Upper lobe of left lung (tissue), 6 donors: Measurements from ENCODE around the gene CCNI. TPM values are rescaled to one million over a fixed set of nuclear protein-coding genes. Genes with fewer than 3 reads are reported as not detected.

Experiments used
- ATAC-seq, 2 donors: fragments of 200-7000 bp; cut with Tn5 transposase; one replicate each; pipeline ENCODE4 v1.9.1; 2022; ENCODE audit warnings: mild to moderate bottlenecking in 2 of 2, moderate library complexity in 2 of 2; ENCODE audit not compliant: low FRiP score in 2 of 2
- DNase-seq, 2 donors: peaks; one replicate each; pipeline ENCODE4 v3.0.0-alpha.2; 2019 to 2020
- H3K27ac ChIP-seq, 4 donors: fragments of 200-600 bp; sonication (generic); one replicate each; pipeline ENCODE4 v1.5.1; 2016 to 2019
- H3K27me3 ChIP-seq, 4 donors: fragments of 200-600 bp; sonication (generic); one replicate each; pipeline ENCODE4 v1.5.1; 2017 to 2019
- H3K36me3 ChIP-seq, 4 donors: fragments of 200-600 bp; sonication (generic); one replicate each; pipeline ENCODE4 v1.5.1; 2016 to 2019
- H3K4me1 ChIP-seq, 4 donors: fragments of 200-600 bp; sonication (generic); one replicate each; pipeline ENCODE4 v1.5.1; 2018 to 2019
- H3K4me3 ChIP-seq, 4 donors: fragments of 200-600 bp; sonication (generic); one replicate each; pipeline ENCODE4 v1.5.1; 2017 to 2019; ENCODE audit warnings: mild to moderate bottlenecking in 2 of 4, moderate library complexity in 1 of 4
- H3K9me3 ChIP-seq, 4 donors: fragments of 200-600 bp; sonication (generic); one replicate each; pipeline ENCODE4 v1.5.1; 2018 to 2019
- CTCF ChIP-seq, 6 experiments: fragments of 450-650 bp in 4 of 6; fragments of 200-600 bp in 2 of 6; sonication (generic) in 2 of 6; IDR thresholded peaks; one replicate each; pipeline ENCODE4 v1.5.1; 2016 to 2019; ENCODE audit warnings: antibody characterized with exemption in 6 of 6
- EP300 ChIP-seq, 4 donors: sonication (generic); formaldehyde crosslinking; IDR thresholded peaks; one replicate each; pipeline ENCODE4 v1.5.1; 2017; ENCODE audit warnings: antibody characterized with exemption in 4 of 4, control low read depth in 2 of 4
- POLR2A ChIP-seq, 4 donors: fragments of 450-650 bp; IDR thresholded peaks; one replicate each; pipeline ENCODE4 v1.5.1; 2016 to 2017; ENCODE audit warnings: antibody characterized with exemption in 4 of 4, mild to moderate bottlenecking in 2 of 4
- POLR2AphosphoS5 ChIP-seq, 2 donors: sonication (generic); formaldehyde crosslinking; IDR thresholded peaks; one replicate each; pipeline ENCODE4 v1.5.1; 2017; ENCODE audit warnings: antibody characterized with exemption in 2 of 2
- WGBS, 2 donors: methylation state at CpG; one replicate each; pipeline ENCODE4 v1.1.5; 2017 to 2018; 5-methylcytosine and 5-hydroxymethylcytosine counted together
- total RNA-seq, 6 donors: library from RNA; depleted of rRNA in 4 of 6; stranded (reverse); fragments of >200 nt in 4 of 6; gene quantifications; one replicate each; pipeline versions ENCODE4 v1.1.0 to v1.2.1, GENCODE V29; 2016 to 2021
- donor health status: DM: no; HTN: no; CAD: no; lungs with moderate emphysema.
- donor health status: DM: no; HTN: yes; CAD: no; lungs with severe emphysema.

Gene CCNI
- total RNA-seq, 6 donors from 2014 or later = 132 to 305 (median 216) TPM

- Histone ChIP-seq H3K27me3 (no peaks in the 10 kb centered on the region), H3K4me1 (no peaks in the 10 kb centered on the region), H3K36me3 (peaks cover 0 to 78% (median 19%) of the 10 kb centered on the region in 4 donors), H3K27ac (no peak overlapping the region), H3K9me3 (no peaks in the 10 kb centered on the region), H3K4me3 (no peak overlapping the region)
- DNase-seq (no peak), ATAC-seq (no peak)
- WGBS, 2 donors = 87 to 92% methylated on average over 2 of the region's 2 CpGs
- no peak for TF ChIP-seq EP300 (IDR thresholded peaks at IDR 0.05)
- TF ChIP-seq POLR2AphosphoS5 (IDR thresholded peaks at IDR 0.05) = no peak
- no peak for TF ChIP-seq POLR2A (IDR thresholded peaks at IDR 0.05)
- TF ChIP-seq CTCF (IDR thresholded peaks at IDR 0.05) = no peak
These were observed 47.5 kb downstream of the CCNI start for GRCh38 chr4:77028246-77028645.

GRCh38 chr4:77026322-77026704 lies 49.5 kb downstream of the CCNI start:
- 98 to 99% methylated on average over 4 of the region's 4 CpGs for whole genome bisulfite sequencing, 2 donors
- Histone ChIP-seq H3K9me3 (no peaks in the 10 kb centered on the region), H3K4me1 (peaks cover 6 to 15% (median 11%) of the 10 kb centered on the region in 4 donors), H3K27me3 (no peaks in the 10 kb centered on the region), H3K36me3 (peaks cover 0 to 63% (median 21%) of the 10 kb centered on the region in 4 donors), H3K27ac (no peak overlapping the region), H3K4me3 (no peak overlapping the region)
- TF ChIP-seq POLR2A (IDR thresholded peaks at IDR 0.05) (no peak), POLR2AphosphoS5 (IDR thresholded peaks at IDR 0.05) (no peak), EP300 (IDR thresholded peaks at IDR 0.05) (no peak), CTCF (IDR thresholded peaks at IDR 0.05) (no peak)
- ATAC-seq = no peak
- no peak for DNase-seq

- DNase-seq = no peak
- Histone ChIP-seq H3K4me1 (peaks cover 9 to 20% (median 13%) of the 10 kb centered on the region in 4 donors), H3K27ac (no peak overlapping the region), H3K4me3 (no peak overlapping the region), H3K9me3 (no peaks in the 10 kb centered on the region), H3K27me3 (no peaks in the 10 kb centered on the region), H3K36me3 (peaks cover 0 to 63% (median 18%) of the 10 kb centered on the region in 4 donors)
- ATAC-seq = no peak
- TF ChIP-seq CTCF (IDR thresholded peaks at IDR 0.05) (no peak), POLR2AphosphoS5 (IDR thresholded peaks at IDR 0.05) (no peak), EP300 (IDR thresholded peaks at IDR 0.05) (no peak), POLR2A (IDR thresholded peaks at IDR 0.05) (no peak)
- 89 to 92% methylated on average over 1 of the region's 1 CpG for WGBS, 2 donors
These were observed 50.0 kb downstream of the CCNI start for GRCh38 chr4:77025643-77026321.

GRCh38 chr4:77023920-77024319 lies 51.9 kb downstream of the CCNI start:
- ATAC-seq (no peak), DNase-seq (peak in 1 of 2 donors; percentile 15)
- Histone ChIP-seq H3K36me3 (peaks cover 0 to 65% (median 25%) of the 10 kb centered on the region in 4 donors), H3K27me3 (no peaks in the 10 kb centered on the region), H3K4me3 (no peak overlapping the region), H3K27ac (no peak overlapping the region), H3K4me1 (peaks cover 9 to 21% (median 13%) of the 10 kb centered on the region in 4 donors), H3K9me3 (no peaks in the 10 kb centered on the region)
- WGBS, 2 donors = 86 to 88% methylated on average over 11 of the region's 11 CpGs
- TF ChIP-seq EP300 (IDR thresholded peaks at IDR 0.05) (no peak), POLR2AphosphoS5 (IDR thresholded peaks at IDR 0.05) (no peak), POLR2A (IDR thresholded peaks at IDR 0.05) (no peak), CTCF (IDR thresholded peaks at IDR 0.05) (no peak)
